GM12878 (cell line): ENCODE data around the gene DNAAF6. TPM values are rescaled to one million over a fixed set of nuclear protein-coding genes. Genes with fewer than 3 reads are reported as not detected.

Source experiments
- ATAC-seq: fragments of 200-7000 bp; cut with Tn5 transposase; 3 replicates; pipeline ENCODE4 v1.9.1; 2020; ENCODE audit warnings: mild to moderate bottlenecking, moderate library complexity
- BruUV-seq: library from RNA; stranded (reverse); fragments of 400-500 nt; replicated peaks from 2 replicates; lab custom pipeline; 2021; lab: Mats Ljungman, UMichigan
- CTCF ChIA-PET: fragments of 300-600 bp; sonication (Branson Sonifier 250); formaldehyde crosslinking; extraction: SDS; loops from one replicate; lab custom pipeline; 2021; ENCODE audit warnings: inconsistent platforms; lab: Yijun Ruan, JAX
- POLR2A ChIA-PET: fragments of 350-600 bp; formaldehyde crosslinking; extraction: SDS; loops from one replicate; lab custom pipeline; 2021; ENCODE audit warnings: inconsistent platforms; lab: Charles Lee
- RAD21 ChIA-PET: fragments of 300-600 bp; sonication (Branson Sonifier 250); formaldehyde crosslinking; loops from one replicate; lab custom pipeline; 2023; ENCODE audit warnings: antibody characterized with exemption; ENCODE audit not compliant: unreplicated experiment; lab: Charles Lee
- SMC1A ChIA-PET: fragments of 300-600 bp; sonication (Branson Sonifier 250); formaldehyde crosslinking; loops from one replicate; lab custom pipeline; 2023; ENCODE audit not compliant: unreplicated experiment, uncharacterized antibody; lab: Charles Lee
- DNase-seq: peaks from one replicate; pipeline ENCODE4 v3.0.0-alpha.2; 2011; ENCODE audit warnings: low read depth, low spot score
- FAIRE-seq: peaks from 3 replicates; lab custom pipeline; 2011; peaks lifted over from hg19 to GRCh38; lab: Jason Lieb, UNC
- H2AFZ ChIP-seq: 2 replicates; pipeline ENCODE4 v1.6.0; 2011; ENCODE audit warnings: low read depth, low read length, control low read depth; ENCODE audit not compliant: control insufficient read depth
- H3K27ac ChIP-seq: 2 replicates; pipeline ENCODE4 v1.5.1; 2011; ENCODE audit warnings: control low read depth; ENCODE audit not compliant: control insufficient read depth, insufficient read depth
- H3K27me3 ChIP-seq, 2 experiments: replicated peaks in 1 of 2; 2 replicates each; pipeline versions ENCODE4 v1.6.0 to v1.6.1; 2011; ENCODE audit warnings: low read length in 1 of 2; ENCODE audit not compliant: control insufficient read depth in 2 of 2, insufficient read depth in 2 of 2
- H3K36me3 ChIP-seq, 2 experiments: 2 replicates each; pipeline ENCODE4 v1.5.1; 2011; ENCODE audit warnings: low read length in 1 of 2; ENCODE audit not compliant: control insufficient read depth in 2 of 2, insufficient read depth in 2 of 2
- H3K4me1 ChIP-seq: 2 replicates; pipeline ENCODE4 v1.6.1; 2011; ENCODE audit warnings: mild to moderate bottlenecking, low read length, moderate library complexity, mixed read lengths; ENCODE audit not compliant: control insufficient read depth, insufficient read depth
- H3K4me2 ChIP-seq: 2 replicates; pipeline ENCODE4 v1.6.0; 2011; ENCODE audit warnings: control low read depth; ENCODE audit not compliant: control insufficient read depth, insufficient read depth
- H3K4me3 ChIP-seq: fragments of 200-600 bp; sonication (generic); 2 replicates; pipeline ENCODE4 v1.5.1; 2016
- H3K79me2 ChIP-seq: 2 replicates; pipeline ENCODE4 v1.6.0; 2011; ENCODE audit warnings: low read length; ENCODE audit not compliant: control insufficient read depth, insufficient read depth
- H3K9ac ChIP-seq: 2 replicates; pipeline ENCODE4 v1.8.0; 2011; ENCODE audit warnings: low read length, control low read depth, mixed read lengths; ENCODE audit not compliant: control insufficient read depth, insufficient read depth
- H3K9me3 ChIP-seq: replicated peaks from 3 replicates; pipeline ENCODE4 v1.5.1; 2011; ENCODE audit warnings: mild to moderate bottlenecking, low read length; ENCODE audit not compliant: control insufficient read depth, insufficient read depth
- H4K20me1 ChIP-seq: 2 replicates; pipeline ENCODE4 v1.6.0; 2011; ENCODE audit not compliant: control insufficient read depth, insufficient read depth
- CHD4 ChIP-seq: fragments of 200-600 bp; sonication (generic); IDR thresholded peaks from 2 replicates; pipeline ENCODE4 v1.6.1; 2016; ENCODE audit warnings: mild to moderate bottlenecking
- EED ChIP-seq: sonication (generic); IDR thresholded peaks from 2 replicates; pipeline ENCODE4 v1.6.1; 2016; ENCODE audit warnings: antibody characterized with exemption, low read depth
- FOXM1 ChIP-seq: IDR thresholded peaks from 2 replicates; pipeline ENCODE4 v1.6.1; 2012; ENCODE audit warnings: low read depth, mild to moderate bottlenecking, inconsistent platforms, low read length, moderate library complexity
- NFYB ChIP-seq: IDR thresholded peaks from 2 replicates; pipeline ENCODE4 v1.6.1; 2011; ENCODE audit warnings: low read depth, mild to moderate bottlenecking, low read length, improper control_type of control experiment, moderate library complexity; ENCODE audit not compliant: insufficient read depth
- PAX5 ChIP-seq: IDR thresholded peaks from 2 replicates; pipeline ENCODE4 v1.6.1; 2011; ENCODE audit warnings: low read depth, low read length, borderline replicate concordance
- PAX8 ChIP-seq: fragments of 450-650 bp; IDR thresholded peaks from 2 replicates; pipeline ENCODE4 v1.6.1; 2017; ENCODE audit warnings: mild to moderate bottlenecking, moderate library complexity
- RCOR1 ChIP-seq: conservative IDR thresholded peaks from 2 replicates; pipeline ENCODE4 v1.6.1; 2012; ENCODE audit warnings: low read depth, low read length, improper control_type of control experiment
- SP1 ChIP-seq: IDR thresholded peaks from one replicate; pipeline ENCODE4 v1.6.1; 2011; ENCODE audit warnings: low read depth, low read length
- SREBF1 ChIP-seq: IDR thresholded peaks from 2 replicates; pipeline ENCODE4 v1.6.1; 2012; ENCODE audit warnings: mild to moderate bottlenecking, low read length
- SREBF2 ChIP-seq: IDR thresholded peaks from 2 replicates; pipeline ENCODE4 v1.6.1; 2012; ENCODE audit warnings: mild to moderate bottlenecking, low read length
- YY1 ChIP-seq: IDR thresholded peaks from 2 replicates; pipeline ENCODE4 v1.6.1; 2011; ENCODE audit warnings: low read depth, mild to moderate bottlenecking, low read length
- ZNF207 ChIP-seq: fragments of 450-650 bp; IDR thresholded peaks from 2 replicates; pipeline ENCODE4 v1.6.1; 2014; ENCODE audit warnings: antibody characterized with exemption, mild to moderate bottlenecking, borderline replicate concordance
- ZZZ3 ChIP-seq: IDR thresholded peaks from 2 replicates; pipeline ENCODE4 v1.6.1; 2011; ENCODE audit warnings: low read depth; ENCODE audit not compliant: control insufficient read depth, insufficient read length
- WGBS: methylation state at CpG from one replicate; pipeline ENCODE4 v1.1.6; 2016; ENCODE audit warnings: low lambda C conversion rate; ENCODE audit not compliant: insufficient replicate concordance, insufficient coverage; ENCODE audit errors: missing lambda C conversion rate; 5-methylcytosine and 5-hydroxymethylcytosine counted together
- in situ Hi-C: fragments of 300-500 bp; cut with MboI; formaldehyde crosslinking; loops from 9 replicates; pipeline ENCODE4 v1.14.3; 2018; ENCODE audit warnings: mixed read lengths
- intact Hi-C: fragments of 100-400 bp; cut with micrococcal nuclease; formaldehyde crosslinking; loops from one replicate; pipeline ENCODE4 v1.14.2; 2022; ENCODE audit not compliant: unreplicated experiment
- polyA plus RNA-seq, 11 experiments: library from polyadenylated mRNA; depleted of rRNA in 4 of 11; unstranded in 6 of 11; stranded (reverse) in 5 of 11; fragments of >200 nt; fragmentation: Nextera tagmentation in 4 of 11; fragmentation: Illumina TruSeq in 1 of 11; extraction: Ambion mirVana in 4 of 11; extraction: Trizol in 1 of 11; gene quantifications; 1 replicate in 1 of 11; 2 replicates in 10 of 11; pipeline versions ENCODE4 v1.2.1 to v1.2.3, GENCODE V29; 2011 to 2016; ENCODE audit warnings: inconsistent platforms in 2 of 11, missing spikeins in 2 of 11, low read depth in 1 of 11
- total RNA-seq, 4 experiments: library from RNA; depleted of rRNA in 3 of 4; stranded (reverse); fragments of >200 nt in 3 of 4; fragmentation: Illumina TruSeq in 1 of 4; extraction: Trizol in 1 of 4; gene quantifications; 2 replicates each; pipeline versions ENCODE4 v1.2.1 to v1.2.3, GENCODE V29; 2013 to 2021
- TF ChIP-seq, protein P1 (sequence below): fragments of 450-650 bp; IDR thresholded peaks from 2 replicates; pipeline ENCODE4 v1.6.1; 2017; ENCODE audit warnings: mild to moderate bottlenecking, moderate library complexity
- TF ChIP-seq, protein P2 (sequence below): IDR thresholded peaks from 2 replicates; pipeline ENCODE4 v1.6.1; 2011; ENCODE audit warnings: mild to moderate bottlenecking, low read depth, low read length, moderate library complexity; ENCODE audit not compliant: insufficient replicate concordance
- TF ChIP-seq, protein P3 (sequence below): IDR thresholded peaks from 2 replicates; pipeline ENCODE4 v1.6.1; 2012; ENCODE audit warnings: low read length, inconsistent platforms

Gene DNAAF6
- total and polyA plus RNA-seq, 10 of the 15 experiments (the other 5 are each of a cell fraction or from before 2014, with no cell fraction given), result not detected

DNA sequence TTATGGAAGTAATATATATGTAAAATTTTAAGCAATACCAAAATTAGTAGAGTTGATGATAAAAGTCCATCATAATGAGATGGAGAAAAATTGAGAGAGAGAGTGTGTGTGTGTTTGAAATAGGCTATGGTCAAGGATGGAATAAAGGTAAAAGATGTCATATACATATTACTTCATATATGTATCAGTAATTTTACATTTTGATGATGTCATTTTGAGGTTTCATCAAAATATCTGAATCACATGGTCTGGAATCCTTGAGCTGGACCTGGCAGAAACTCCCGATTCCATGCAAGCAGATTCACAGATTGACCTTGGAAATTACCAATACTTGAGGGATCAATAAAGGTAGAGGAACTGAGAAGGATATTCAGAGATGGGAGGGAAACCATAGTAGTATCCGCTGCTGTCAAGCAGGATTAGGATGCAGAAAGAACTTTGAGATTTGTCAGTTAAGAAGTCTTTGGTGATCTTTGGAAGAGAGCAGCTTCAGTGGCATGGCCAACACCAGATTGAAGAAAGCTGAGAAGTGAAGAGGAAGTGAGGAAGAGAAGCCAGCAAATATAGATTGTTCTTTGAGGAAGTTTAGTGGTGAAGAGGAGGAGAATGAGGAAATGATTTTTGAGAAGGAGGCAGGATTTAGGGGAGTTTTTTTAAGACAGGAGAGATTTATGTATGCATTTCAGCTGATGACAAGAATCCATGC, 21.5 kb downstream of the DNAAF6 start:
- no peak for ATAC-seq
- Histone ChIP-seq H3K4me3 (no peak overlapping the region), H3K36me3 (no peaks in the 10 kb centered on the region), H3K27ac (no peak overlapping the region), H2AFZ (no peak overlapping the region), H3K4me1 (no peaks in the 10 kb centered on the region), H4K20me1 (no peaks in the 10 kb centered on the region), H3K9ac (no peak overlapping the region), H3K9me3 (no peaks in the 10 kb centered on the region), H3K4me2 (no peak overlapping the region), H3K27me3 (no peaks in the 10 kb centered on the region), H3K79me2 (no peaks in the 10 kb centered on the region)
- in situ Hi-C loops, result no loop called here
- ChIA-PET RAD21 (no interaction called here), POLR2A (no interaction called here), CTCF (no interaction called here), SMC1A (interaction anchor here (0.6 kb wide), 1 partner anchor 78 kb away, joined by 3 read pairs; no protein-coding TSS in a partner anchor)
- TF ChIP-seq ZNF207, result no peak
- TF ChIP-seq SREBF2, result no peak
- TF ChIP-seq ZZZ3, result no peak
- TF ChIP-seq SP1, result no peak
- no peak for TF ChIP-seq EED
- no peak for TF ChIP-seq CHD4
- no peak for TF ChIP-seq PAX5
- TF ChIP-seq, protein P1, sequence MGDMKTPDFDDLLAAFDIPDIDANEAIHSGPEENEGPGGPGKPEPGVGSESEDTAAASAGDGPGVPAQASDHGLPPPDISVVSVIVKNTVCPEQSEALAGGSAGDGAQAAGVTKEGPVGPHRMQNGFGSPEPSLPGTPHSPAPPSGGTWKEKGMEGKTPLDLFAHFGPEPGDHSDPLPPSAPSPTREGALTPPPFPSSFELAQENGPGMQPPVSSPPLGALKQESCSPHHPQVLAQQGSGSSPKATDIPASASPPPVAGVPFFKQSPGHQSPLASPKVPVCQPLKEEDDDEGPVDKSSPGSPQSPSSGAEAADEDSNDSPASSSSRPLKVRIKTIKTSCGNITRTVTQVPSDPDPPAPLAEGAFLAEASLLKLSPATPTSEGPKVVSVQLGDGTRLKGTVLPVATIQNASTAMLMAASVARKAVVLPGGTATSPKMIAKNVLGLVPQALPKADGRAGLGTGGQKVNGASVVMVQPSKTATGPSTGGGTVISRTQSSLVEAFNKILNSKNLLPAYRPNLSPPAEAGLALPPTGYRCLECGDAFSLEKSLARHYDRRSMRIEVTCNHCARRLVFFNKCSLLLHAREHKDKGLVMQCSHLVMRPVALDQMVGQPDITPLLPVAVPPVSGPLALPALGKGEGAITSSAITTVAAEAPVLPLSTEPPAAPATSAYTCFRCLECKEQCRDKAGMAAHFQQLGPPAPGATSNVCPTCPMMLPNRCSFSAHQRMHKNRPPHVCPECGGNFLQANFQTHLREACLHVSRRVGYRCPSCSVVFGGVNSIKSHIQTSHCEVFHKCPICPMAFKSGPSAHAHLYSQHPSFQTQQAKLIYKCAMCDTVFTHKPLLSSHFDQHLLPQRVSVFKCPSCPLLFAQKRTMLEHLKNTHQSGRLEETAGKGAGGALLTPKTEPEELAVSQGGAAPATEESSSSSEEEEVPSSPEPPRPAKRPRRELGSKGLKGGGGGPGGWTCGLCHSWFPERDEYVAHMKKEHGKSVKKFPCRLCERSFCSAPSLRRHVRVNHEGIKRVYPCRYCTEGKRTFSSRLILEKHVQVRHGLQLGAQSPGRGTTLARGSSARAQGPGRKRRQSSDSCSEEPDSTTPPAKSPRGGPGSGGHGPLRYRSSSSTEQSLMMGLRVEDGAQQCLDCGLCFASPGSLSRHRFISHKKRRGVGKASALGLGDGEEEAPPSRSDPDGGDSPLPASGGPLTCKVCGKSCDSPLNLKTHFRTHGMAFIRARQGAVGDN, result no peak
- TF ChIP-seq, protein P2, sequence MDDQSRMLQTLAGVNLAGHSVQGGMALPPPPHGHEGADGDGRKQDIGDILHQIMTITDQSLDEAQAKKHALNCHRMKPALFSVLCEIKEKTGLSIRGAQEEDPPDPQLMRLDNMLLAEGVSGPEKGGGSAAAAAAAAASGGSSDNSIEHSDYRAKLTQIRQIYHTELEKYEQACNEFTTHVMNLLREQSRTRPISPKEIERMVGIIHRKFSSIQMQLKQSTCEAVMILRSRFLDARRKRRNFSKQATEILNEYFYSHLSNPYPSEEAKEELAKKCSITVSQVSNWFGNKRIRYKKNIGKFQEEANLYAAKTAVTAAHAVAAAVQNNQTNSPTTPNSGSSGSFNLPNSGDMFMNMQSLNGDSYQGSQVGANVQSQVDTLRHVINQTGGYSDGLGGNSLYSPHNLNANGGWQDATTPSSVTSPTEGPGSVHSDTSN, result no peak
- no peak for TF ChIP-seq NFYB
- TF ChIP-seq, protein P3, sequence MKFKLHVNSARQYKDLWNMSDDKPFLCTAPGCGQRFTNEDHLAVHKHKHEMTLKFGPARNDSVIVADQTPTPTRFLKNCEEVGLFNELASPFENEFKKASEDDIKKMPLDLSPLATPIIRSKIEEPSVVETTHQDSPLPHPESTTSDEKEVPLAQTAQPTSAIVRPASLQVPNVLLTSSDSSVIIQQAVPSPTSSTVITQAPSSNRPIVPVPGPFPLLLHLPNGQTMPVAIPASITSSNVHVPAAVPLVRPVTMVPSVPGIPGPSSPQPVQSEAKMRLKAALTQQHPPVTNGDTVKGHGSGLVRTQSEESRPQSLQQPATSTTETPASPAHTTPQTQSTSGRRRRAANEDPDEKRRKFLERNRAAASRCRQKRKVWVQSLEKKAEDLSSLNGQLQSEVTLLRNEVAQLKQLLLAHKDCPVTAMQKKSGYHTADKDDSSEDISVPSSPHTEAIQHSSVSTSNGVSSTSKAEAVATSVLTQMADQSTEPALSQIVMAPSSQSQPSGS, result no peak
- TF ChIP-seq SREBF1, result no peak
- no peak for TF ChIP-seq RCOR1
- TF ChIP-seq PAX8, result no peak
- no peak for TF ChIP-seq YY1
- no peak for TF ChIP-seq FOXM1
- 73% methylated on average over 2 of the region's 2 CpGs for WGBS
- no peak for FAIRE-seq
- intact Hi-C loops, result no loop called here
- no TSS peak for BruUV-seq
- DNase-seq, result no peak
